Lung (tissue), 12 donors: ENCODE data around the gene SPEF2. TPM values are rescaled to one million over a fixed set of nuclear protein-coding genes. Genes with fewer than 3 reads are reported as not detected.
"Not testable (repeated sequence)": the region's sequence is repeated elsewhere in the genome, so short reads cannot be mapped to it uniquely, and the experiment has no call there.

ENCODE experiments used
- ATAC-seq: fragments of 200-7000 bp; cut with Tn5 transposase; one replicate; pipeline ENCODE4 v1.9.1; 2020; ENCODE audit warnings: moderate number of reproducible peaks; ENCODE audit not compliant: insufficient read depth, low FRiP score
- DNase-seq, 3 donors: peaks; one replicate each; pipeline ENCODE4 v3.0.0-alpha.2; 2013 to 2017
- H3K27ac ChIP-seq, 2 donors: one replicate each; pipeline ENCODE4 v1.5.1; 2013; ENCODE audit warnings: mild to moderate bottlenecking in 2 of 2, moderate library complexity in 2 of 2, control low read depth in 1 of 2, inconsistent platforms in 1 of 2, low read depth in 1 of 2, low read length in 1 of 2
- H3K27me3 ChIP-seq, 3 donors: one replicate each; pipeline ENCODE4 v1.5.1; 2013; ENCODE audit warnings: low read length in 2 of 3; ENCODE audit not compliant: control insufficient read depth in 3 of 3, insufficient read depth in 3 of 3
- H3K36me3 ChIP-seq, 4 donors: one replicate each; pipeline ENCODE4 v1.5.1; 2013; ENCODE audit warnings: low read length in 4 of 4, mild to moderate bottlenecking in 1 of 4, moderate library complexity in 1 of 4; ENCODE audit not compliant: control insufficient read depth in 4 of 4, insufficient read depth in 4 of 4
- H3K4me1 ChIP-seq, 5 donors: one replicate each; pipeline ENCODE4 v1.5.1; 2013; ENCODE audit warnings: low read length in 5 of 5, mild to moderate bottlenecking in 2 of 5, moderate library complexity in 1 of 5; ENCODE audit not compliant: control insufficient read depth in 5 of 5, insufficient read depth in 5 of 5
- H3K4me3 ChIP-seq: one replicate; pipeline ENCODE4 v1.5.1; 2013; ENCODE audit warnings: mild to moderate bottlenecking, control low read depth, moderate library complexity
- H3K9ac ChIP-seq, 2 donors: one replicate each; pipeline ENCODE4 v1.5.1; 2013; ENCODE audit warnings: low read length in 2 of 2, control low read depth in 1 of 2; ENCODE audit not compliant: insufficient read depth in 1 of 2
- H3K9me3 ChIP-seq, 4 donors: one replicate each; pipeline ENCODE4 v1.5.1; 2013; ENCODE audit warnings: low read length in 3 of 4, mild to moderate bottlenecking in 1 of 4, moderate library complexity in 1 of 4; ENCODE audit not compliant: control insufficient read depth in 4 of 4, insufficient read depth in 3 of 4
- WGBS, 2 donors: extraction: QIAGEN DNeasy Blood & Tissue Kit; methylation state at CpG; one replicate each; pipeline ENCODE4 v1.1.7; 2013; 5-methylcytosine and 5-hydroxymethylcytosine counted together
- polyA plus RNA-seq, 2 donors: library from polyadenylated mRNA; stranded (reverse); fragments of 200-250 nt; gene quantifications; one replicate each; pipeline ENCODE4 v1.2.1, GENCODE V29; 2013
- total RNA-seq, 2 donors: library from RNA; depleted of rRNA in 1 of 2; stranded (reverse); fragments of >200 nt in 1 of 2; gene quantifications; one replicate each; pipeline ENCODE4 v1.2.1, GENCODE V29; 2014 to 2021
- TF ChIP-seq, protein P1 (sequence below): IDR thresholded peaks from 2 replicates; pipeline ENCODE4 v1.5.1; 2012; ENCODE audit warnings: mild to moderate bottlenecking; ENCODE audit errors: control extremely low read depth, extremely low read depth
- donor health status: control.
- donor health status: control.
- donor health status: Bipolar disorder and iron deficiency.
- donor health status: healthy.
- donor health status: DM: yes; HTN: yes; CAD: no.

Gene SPEF2
- total and polyA plus RNA-seq, 4 donors, result 2.7 to 73.9 (median 11.3) TPM

DNA sequence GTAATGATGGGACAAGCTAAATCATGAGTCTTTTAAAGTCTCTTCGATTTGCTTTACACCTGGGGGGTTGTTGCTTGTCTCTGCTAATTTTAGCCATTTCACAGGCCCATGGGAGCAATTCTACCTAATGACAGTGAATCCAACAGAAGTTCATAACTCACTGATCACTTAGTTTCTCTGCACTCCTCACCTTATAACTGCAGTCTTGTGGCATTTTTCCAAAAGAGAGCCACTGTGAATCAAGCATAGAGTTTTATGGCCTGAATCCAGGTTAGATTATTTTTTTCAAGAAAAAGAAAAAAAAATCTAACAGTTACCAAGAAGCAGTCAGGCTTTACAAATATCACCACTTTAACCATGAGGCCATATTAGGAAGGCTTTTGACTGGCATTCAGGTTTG, 237.5 kb downstream of the SPEF2 start:
- Histone ChIP-seq H3K9ac (no peak overlapping the region), H3K9me3 (no peaks in the 10 kb centered on the region), H3K36me3 (no peaks in the 10 kb centered on the region), H3K27ac (no peak overlapping the region), H3K27me3 (no peaks in the 10 kb centered on the region), H3K4me1 (peaks cover 0 to 14% (median 0%) of the 10 kb centered on the region in 5 donors), H3K4me3 (no peak overlapping the region)
- DNase-seq (no peak), ATAC-seq (no peak)
- WGBS, 2 donors, result 67 to 73% methylated on average over 1 of the region's 1 CpG
- TF ChIP-seq, protein P1, sequence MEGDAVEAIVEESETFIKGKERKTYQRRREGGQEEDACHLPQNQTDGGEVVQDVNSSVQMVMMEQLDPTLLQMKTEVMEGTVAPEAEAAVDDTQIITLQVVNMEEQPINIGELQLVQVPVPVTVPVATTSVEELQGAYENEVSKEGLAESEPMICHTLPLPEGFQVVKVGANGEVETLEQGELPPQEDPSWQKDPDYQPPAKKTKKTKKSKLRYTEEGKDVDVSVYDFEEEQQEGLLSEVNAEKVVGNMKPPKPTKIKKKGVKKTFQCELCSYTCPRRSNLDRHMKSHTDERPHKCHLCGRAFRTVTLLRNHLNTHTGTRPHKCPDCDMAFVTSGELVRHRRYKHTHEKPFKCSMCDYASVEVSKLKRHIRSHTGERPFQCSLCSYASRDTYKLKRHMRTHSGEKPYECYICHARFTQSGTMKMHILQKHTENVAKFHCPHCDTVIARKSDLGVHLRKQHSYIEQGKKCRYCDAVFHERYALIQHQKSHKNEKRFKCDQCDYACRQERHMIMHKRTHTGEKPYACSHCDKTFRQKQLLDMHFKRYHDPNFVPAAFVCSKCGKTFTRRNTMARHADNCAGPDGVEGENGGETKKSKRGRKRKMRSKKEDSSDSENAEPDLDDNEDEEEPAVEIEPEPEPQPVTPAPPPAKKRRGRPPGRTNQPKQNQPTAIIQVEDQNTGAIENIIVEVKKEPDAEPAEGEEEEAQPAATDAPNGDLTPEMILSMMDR, result no peak

DNA sequence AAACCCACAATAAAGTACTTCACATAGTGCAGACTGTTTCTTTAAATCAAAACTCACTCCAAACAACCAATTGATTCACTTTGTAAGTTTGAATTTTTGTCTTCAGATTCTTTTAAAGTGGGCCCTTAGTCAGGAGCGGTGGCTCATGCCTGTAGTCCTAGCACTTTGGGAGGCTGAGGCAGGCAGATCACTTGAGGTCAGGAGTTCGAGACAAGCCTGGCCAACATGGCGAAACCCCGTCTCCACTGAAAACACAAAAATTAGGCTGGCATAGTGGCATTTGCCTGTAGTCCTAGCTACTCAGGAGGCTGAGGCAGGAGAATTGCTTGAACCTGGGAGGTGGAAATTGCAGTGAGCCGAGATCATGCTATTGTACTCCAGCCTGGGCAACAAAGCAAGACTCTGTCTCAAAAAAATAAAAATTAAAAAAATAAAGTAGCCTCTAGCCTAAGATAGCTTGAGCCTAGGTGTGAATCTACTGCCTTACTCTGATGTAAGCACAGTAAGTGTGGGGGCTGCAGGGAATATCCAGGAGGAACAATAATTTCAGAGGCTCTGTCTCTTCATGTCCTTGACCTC, 238.6 kb downstream of the SPEF2 start:
- H3K4me3 ChIP-seq, result not testable (repeated sequence)

DNA sequence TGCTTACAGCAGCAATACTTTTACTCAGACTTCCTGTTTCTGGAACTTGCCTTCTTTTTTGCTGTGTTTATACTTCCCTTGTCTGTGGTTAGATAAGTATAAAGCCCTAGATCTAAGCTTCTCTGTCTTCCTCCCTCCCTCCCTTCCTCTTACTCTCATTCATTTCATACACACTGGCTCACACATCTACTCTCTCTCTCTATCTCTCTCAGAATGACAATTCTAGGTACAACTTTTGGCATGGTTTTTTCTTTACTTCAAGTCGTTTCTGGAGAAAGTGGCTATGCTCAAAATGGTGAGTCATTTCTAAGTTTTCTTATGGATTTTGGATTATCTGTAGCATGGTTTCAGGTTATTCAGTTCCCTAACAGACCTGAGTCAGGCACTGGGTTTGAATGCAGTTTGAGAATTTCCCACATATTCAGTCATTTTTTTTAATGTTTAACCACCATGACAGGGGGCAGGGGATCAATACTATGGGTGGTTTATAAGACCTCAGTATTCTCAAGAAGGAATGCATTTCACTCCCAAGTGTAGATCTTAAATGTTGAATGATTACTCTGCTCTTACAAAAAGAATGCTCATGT, 239.2 kb downstream of the SPEF2 start, which contains the start of gene IL7R:
Gene IL7R, plus strand, starts transcription at position 127 of the 587 bp plus-strand sequence. Its CDS starts 87 bp downstream, at position 214.
- DNase-seq, result no peak
- Histone ChIP-seq H3K9me3 (no peaks in the 10 kb centered on the region), H3K4me3 (no peak within 1 kb of the TSS), H3K27ac (no peak within 1 kb of the TSS), H3K9ac (no peak within 1 kb of the TSS), H3K27me3 (no peaks in the 10 kb centered on the region), H3K36me3 (no peaks in the 10 kb centered on the region), H3K4me1 (peaks cover 0 to 6% (median 0%) of the 10 kb centered on the region in 5 donors)
- WGBS, 2 donors, result 29 to 50% methylated on average over 1 of the region's 1 CpG
- ATAC-seq, result no peak
- TF ChIP-seq, protein P1, result no peak

More for the DNA sequence above, 238.6 kb downstream of the SPEF2 start:
- not testable (repeated sequence) for H3K36me3 ChIP-seq, H3K27ac ChIP-seq, H3K9me3 ChIP-seq, DNase-seq, H3K9ac ChIP-seq, H3K27me3 ChIP-seq, ATAC-seq
- peaks cover 0 to 10% (median 0%) of the 10 kb centered on the region in 5 donors for H3K4me1 ChIP-seq
- WGBS, 2 donors, result 86 to 91% methylated on average over 5 of the region's 5 CpGs

DNA sequence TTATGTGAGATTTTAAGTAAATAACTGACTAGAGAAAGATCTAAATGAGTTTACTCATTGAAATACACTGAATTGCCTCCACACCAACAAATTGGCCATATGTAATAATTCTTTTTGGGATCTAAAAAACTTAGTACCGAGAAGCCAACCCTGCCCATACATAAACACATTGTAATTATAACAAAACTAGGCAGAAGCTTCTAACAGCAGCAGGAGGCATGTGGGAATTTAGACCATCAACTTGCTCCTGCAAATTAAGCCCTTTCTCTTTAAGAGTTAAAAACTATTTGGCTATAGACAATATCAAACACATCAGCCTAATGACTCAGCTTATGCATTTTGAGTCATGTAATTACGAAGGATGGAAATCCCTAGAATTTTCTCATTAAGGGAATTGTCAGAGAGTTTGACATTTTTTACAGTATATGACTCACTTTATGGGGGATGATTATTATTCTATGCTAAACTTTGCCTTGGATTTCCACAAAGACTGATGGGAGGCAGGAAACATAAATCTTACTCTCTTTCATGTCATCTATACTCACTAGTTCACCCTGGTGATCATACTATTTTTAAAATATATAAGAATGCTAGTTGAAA, 240.0 kb downstream of the SPEF2 start:
- no peaks in the 10 kb centered on the region for H3K36me3 ChIP-seq
- no peak for DNase-seq
- WGBS, 2 donors, result 53 to 71% methylated on average over 2 of the region's 2 CpGs
- peaks cover 0 to 6% (median 0%) of the 10 kb centered on the region in 5 donors for H3K4me1 ChIP-seq
- H3K4me3 ChIP-seq, result no peak overlapping the region
- no peaks in the 10 kb centered on the region for H3K9me3 ChIP-seq
- ATAC-seq, result no peak
- TF ChIP-seq, protein P1, result no peak
- H3K27ac ChIP-seq, result no peak overlapping the region
- no peak overlapping the region for H3K9ac ChIP-seq
- no peaks in the 10 kb centered on the region for H3K27me3 ChIP-seq
